Astrocyte of the spinal cord (primary cell): ENCODE results near the gene PNLDC1.
"Not testable (repeated sequence)": the region's sequence is repeated elsewhere in the genome, so short reads cannot be mapped to it uniquely, and the experiment has no call there.

Source experiments
- DNase-seq: peaks from one replicate; pipeline ENCODE4 v3.0.0; 2011; ENCODE audit warnings: low read depth, low spot score
- H3K4me3 ChIP-seq: 2 replicates; pipeline ENCODE4 v1.5.1; 2011; ENCODE audit warnings: low read depth, mild to moderate bottlenecking, low read length, moderate library complexity
- CTCF ChIP-seq: IDR thresholded peaks from 2 replicates; pipeline ENCODE4 v1.5.1; 2012; ENCODE audit warnings: low read depth, mild to moderate bottlenecking, low read length, inconsistent platforms
- in situ Hi-C: cut with HindIII; loops from 2 replicates; pipeline ENCODE4 v1.10.0; 2017; ENCODE audit warnings: low sequenced_read_pairs

PNLDC1 gene

GRCh38 chr6:159844737-159845645 lies 44.9 kb downstream of the PNLDC1 start:
- no peak for TF ChIP-seq CTCF
- in situ Hi-C loops: no loop called here
- no peak for DNase-seq
- H3K4me3 ChIP-seq: no peak overlapping the region

- in situ Hi-C loops: not testable (repeated sequence)
Observed at GRCh38 chr6:159848552-159848951, 48.5 kb downstream of the PNLDC1 start.

GRCh38 chr6:159849851-159850250 lies 49.8 kb downstream of the PNLDC1 start:
- DNase-seq, in situ Hi-C loops: not testable (repeated sequence)

More at GRCh38 chr6:159848552-159848951, 48.5 kb downstream of the PNLDC1 start:
- not testable (repeated sequence) for H3K4me3 ChIP-seq, DNase-seq

GRCh38 chr6:159852877-159853276 lies 52.8 kb downstream of the PNLDC1 start:
- no peak for TF ChIP-seq CTCF
- no peak overlapping the region for H3K4me3 ChIP-seq
- in situ Hi-C loops: no loop called here
- no peak for DNase-seq

More at GRCh38 chr6:159849851-159850250, 49.8 kb downstream of the PNLDC1 start:
- H3K4me3 ChIP-seq: not testable (repeated sequence)

GRCh38 chr6:159853754-159854153 lies 53.7 kb downstream of the PNLDC1 start:
- TF ChIP-seq CTCF: no peak

GRCh38 chr6:159854959-159855358 lies 54.9 kb downstream of the PNLDC1 start:
- DNase-seq: no peak
- H3K4me3 ChIP-seq: no peak overlapping the region
- in situ Hi-C loops: no loop called here
- no peak for TF ChIP-seq CTCF

More at GRCh38 chr6:159853754-159854153, 53.7 kb downstream of the PNLDC1 start:
- H3K4me3 ChIP-seq: no peak overlapping the region
- in situ Hi-C loops: no loop called here
- no peak for DNase-seq

GRCh38 chr6:159858259-159858658 lies 58.2 kb downstream of the PNLDC1 start:
- in situ Hi-C loops: no loop called here

More at GRCh38 chr6:159858259-159858658, 58.2 kb downstream of the PNLDC1 start:
- no peak for TF ChIP-seq CTCF
- no peak for DNase-seq
- H3K4me3 ChIP-seq: no peak overlapping the region
